Activated CD4-positive, alpha-beta T cell treated with anti-CD3 and anti-CD28 coated beads, Interleukin-2, amount 50 U/mL, for 24 hours (primary cell): Measurements from ENCODE around the gene HMGXB3.

Source experiments
- DNase-seq, 2 donors: peaks; one replicate each; pipeline ENCODE4 v3.0.0-alpha.2; 2020; ENCODE audit warnings: low read depth in 1 of 2, low spot score in 1 of 2

Gene HMGXB3

GRCh38 chr5:150066901-150067396 is 66.4 kb downstream of the HMGXB3 start:
- DNase-seq: no peak

- DNase-seq: no peak
These were observed 66.9 kb downstream of the HMGXB3 start for GRCh38 chr5:150067405-150067960.

- no peak for DNase-seq
These were observed 67.5 kb downstream of the HMGXB3 start for GRCh38 chr5:150068071-150068470.

- DNase-seq: no peak
These were observed 67.9 kb downstream of the HMGXB3 start for GRCh38 chr5:150068472-150068871.

DNA sequence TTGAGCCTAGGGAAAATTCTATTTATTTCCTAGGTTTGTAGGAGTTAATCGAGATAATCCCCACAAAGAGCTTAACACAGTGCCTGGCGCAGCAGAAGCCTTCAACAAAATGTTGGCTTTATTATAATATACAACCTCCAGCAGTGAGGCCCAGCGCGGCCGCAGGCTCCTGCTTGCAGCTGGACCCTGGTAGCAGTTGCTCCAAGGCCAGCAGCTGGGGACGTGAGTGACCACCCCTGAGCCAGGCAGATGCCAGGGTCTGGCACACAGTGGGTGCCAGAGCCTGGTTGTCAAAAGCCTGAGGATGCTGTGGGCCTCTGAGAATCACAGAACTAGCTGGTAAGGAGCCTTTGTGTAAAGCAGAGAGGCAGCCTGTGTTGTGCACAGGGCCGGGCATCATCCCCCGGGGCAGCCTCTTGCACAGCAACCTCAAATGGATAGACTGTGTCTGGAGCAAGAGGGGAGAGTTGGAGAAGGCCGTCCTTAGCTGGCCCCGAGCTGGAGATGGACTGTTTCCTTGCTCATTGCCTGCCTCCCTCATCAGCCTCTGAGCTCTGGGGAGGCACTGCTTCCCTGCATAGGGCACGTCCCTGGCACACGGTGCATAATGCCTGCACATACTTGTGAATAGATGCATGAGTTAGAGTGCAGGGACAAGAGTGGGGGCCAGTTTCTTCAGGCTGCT is 68.6 kb downstream of the HMGXB3 start:
- DNase-seq: no peak

GRCh38 chr5:150069672-150070627 is 69.4 kb downstream of the HMGXB3 start:
- DNase-seq: no peak

DNA sequence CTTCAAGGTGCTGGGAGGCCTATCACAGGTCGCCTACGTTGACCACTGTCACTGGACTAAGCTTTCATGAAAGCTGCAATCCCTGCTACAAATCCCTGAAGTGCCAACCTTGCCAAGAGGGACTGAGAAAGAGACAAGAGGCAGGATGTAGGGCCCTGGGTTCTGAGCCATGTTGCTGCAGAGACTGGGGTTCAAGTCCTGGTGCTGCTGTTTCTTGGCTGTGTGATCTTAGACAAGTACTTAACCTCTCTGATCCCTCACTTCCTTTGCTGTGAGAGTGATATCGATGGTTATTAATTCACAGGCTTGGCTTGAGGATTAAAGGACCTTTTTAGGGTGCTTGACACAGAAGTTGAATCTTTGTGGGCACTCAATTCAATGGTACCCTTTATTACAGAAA is 70.3 kb downstream of the HMGXB3 start:
- DNase-seq: no peak

GRCh38 chr5:150073086-150073625 is 72.6 kb downstream of the HMGXB3 start:
- no peak for DNase-seq

DNA sequence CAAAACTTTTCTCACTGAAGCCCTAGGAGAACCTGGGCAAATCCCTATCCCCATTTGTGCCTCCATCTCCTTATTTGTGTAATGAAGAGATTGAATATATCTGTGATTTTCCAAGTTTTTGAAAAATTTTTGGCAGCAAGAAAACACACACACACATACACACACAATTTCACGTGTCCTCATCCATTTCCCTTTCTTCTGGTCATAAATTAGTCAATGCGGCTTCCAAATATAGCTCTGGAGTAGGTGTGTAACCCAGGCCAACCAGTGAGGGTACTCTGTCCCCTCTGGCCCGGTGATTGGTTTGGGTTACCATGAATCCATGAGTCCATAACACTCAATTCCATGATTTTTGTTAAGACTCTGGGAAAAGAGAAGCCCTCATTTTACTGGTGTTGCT is 73.1 kb downstream of the HMGXB3 start:
- no peak for DNase-seq

- no peak for DNase-seq
These were observed 74.7 kb downstream of the HMGXB3 start for GRCh38 chr5:150075233-150075632.

DNA sequence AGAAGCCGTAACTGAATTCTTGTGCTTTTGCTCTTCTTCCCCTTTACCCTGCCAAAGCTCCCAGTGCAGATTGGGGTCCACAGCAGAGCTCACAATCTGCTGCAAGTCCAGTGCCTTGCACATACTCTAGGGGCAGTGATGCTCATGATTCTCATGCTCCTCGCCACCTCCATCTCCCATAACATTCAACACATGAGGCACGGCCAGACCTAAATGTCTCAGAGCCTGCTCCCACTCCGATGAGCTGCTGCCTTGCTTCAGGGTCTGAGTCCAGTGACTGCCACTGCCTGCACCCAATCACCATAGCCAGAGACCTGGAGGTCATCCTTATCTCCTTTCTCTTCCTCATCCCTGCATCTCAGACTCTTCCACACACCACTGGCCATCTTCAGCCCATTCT is 75.3 kb downstream of the HMGXB3 start:
- DNase-seq: no peak

DNA sequence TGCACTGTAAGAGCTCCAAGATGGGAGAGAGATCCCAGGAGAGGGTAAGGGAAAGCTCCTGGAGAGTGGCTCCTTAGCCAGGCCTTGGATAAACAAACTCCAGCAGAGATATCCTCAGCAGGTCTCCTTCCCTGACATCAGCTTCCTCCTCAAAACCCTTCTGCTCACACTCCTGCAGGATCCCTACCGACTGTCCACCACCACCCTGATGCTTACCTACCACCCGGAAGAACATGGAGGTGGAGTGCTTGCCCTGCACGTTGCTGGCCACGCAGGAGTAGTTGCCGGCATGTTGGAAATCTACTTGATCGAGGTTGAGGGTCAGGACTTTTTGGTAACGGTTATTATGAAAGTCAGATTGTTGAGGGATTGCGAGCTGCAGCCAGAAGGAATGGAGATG is 76.5 kb downstream of the HMGXB3 start:
- no peak for DNase-seq

GRCh38 chr5:150077996-150078801 is 77.7 kb downstream of the HMGXB3 start:
- DNase-seq: no peak

- DNase-seq: no peak
These were observed 78.5 kb downstream of the HMGXB3 start for GRCh38 chr5:150078802-150079689.

GRCh38 chr5:150079909-150080461 is 79.4 kb downstream of the HMGXB3 start:
- DNase-seq: no peak

DNA sequence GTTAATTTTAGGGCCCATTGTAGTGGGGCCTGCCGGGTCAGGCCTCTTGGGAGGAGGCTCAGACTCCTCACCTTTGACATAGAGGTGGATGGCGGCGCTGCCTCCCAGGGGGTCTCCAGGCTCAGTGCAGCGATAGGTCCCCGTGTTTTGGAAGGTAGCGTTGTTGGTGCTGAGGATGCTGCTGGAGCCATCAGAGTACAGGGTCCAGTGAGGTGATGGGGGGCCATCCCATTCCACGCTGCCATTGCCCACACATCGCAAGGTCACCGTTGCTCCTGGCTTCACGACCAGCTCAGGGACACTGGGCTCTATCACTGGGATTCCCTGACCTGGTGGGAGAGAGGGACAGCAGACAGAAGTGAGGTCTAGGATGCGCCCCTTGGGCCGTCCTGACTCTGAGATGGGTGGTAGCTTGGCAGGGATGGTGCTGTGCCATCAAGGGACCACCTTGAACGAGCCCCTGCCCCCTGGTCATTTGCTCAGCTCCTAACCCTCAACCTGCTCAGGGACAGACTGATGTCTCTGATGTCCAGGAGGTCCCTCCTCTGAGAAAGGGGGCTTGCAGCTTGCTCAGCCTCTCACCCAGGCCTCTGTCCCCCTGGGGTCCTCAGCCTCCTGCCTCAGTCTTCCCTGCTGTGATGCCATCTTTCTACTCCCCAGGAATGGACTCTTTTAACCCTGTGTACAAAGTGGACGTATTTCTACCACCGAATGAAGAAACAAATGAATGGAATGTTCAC is 80.3 kb downstream of the HMGXB3 start:
- DNase-seq: no peak

- no peak for DNase-seq
These were observed 81.2 kb downstream of the HMGXB3 start for GRCh38 chr5:150081541-150082283.

DNA sequence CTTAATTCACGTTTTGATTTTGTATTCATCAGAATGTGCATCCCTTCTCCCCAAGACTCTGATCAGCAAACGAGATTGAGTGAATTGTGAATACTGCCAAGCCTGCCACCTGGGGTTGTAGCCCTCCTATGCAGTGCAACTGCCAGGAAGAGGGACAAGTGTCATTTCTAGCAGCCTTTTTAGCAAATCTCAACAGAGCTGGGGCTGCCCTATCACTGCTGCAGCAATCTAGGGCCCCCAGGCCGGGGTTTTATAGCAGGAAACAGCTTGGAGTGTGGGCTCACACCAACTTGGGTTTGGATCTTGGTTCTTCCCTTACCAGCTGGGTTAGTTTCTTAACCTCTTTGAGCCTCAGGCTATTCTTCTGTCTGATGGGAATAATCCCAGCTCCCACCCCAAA is 81.8 kb downstream of the HMGXB3 start:
- DNase-seq: no peak
